Forelimb muscle (tissue), 1 donor: ENCODE results near the gene KYNU. TPM values are rescaled to one million over a fixed set of nuclear protein-coding genes. Genes with fewer than 3 reads are reported as not detected.
"Not testable (repeated sequence)": the region's sequence is repeated elsewhere in the genome, so short reads cannot be mapped to it uniquely, and the experiment has no call there.

ENCODE experiments used
- DNase-seq: peaks from one replicate; pipeline ENCODE4 v3.0.0-alpha.2; 2013; ENCODE audit warnings: low read depth
- polyA plus RNA-seq: library from polyadenylated mRNA; unstranded; fragments of 120-200 nt; gene quantifications from one replicate; pipeline ENCODE4 v1.2.1, GENCODE V29; 2013; ENCODE audit not compliant: insufficient read length

KYNU gene
- polyA plus RNA-seq, 1 donor, result 0.67 TPM

DNA sequence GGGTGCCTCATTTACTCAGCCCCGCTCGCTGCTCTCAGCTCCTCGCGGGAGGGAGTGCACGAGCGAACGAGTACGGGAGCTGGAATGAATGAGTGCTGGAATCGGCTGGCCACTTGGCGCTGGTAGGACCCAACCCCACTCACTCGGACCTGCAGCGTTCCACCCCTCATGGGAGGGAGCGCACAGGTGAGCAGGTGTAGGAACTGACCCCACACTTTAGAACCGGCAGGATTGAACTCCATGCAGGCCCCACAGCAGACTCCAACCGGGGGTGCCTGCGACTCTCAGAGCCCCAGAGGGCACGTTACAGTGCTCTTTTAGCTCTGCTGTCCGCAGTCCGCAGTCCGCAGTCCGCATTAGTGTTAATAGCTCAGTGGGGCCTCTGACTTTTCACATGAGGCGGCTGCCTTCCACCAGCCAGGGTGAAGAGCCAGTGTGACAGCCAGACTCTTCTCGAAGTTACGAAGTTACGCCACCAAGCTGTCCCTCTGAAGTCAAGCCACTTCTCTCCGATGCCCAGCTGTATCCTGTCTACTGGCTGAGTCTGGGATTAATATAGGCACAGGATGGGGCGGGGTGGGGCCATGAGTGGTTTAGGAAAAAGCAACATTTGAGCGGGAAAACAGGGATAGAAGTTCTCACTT is 149.1 kb downstream of the KYNU start:
- DNase-seq, result no peak

DNA sequence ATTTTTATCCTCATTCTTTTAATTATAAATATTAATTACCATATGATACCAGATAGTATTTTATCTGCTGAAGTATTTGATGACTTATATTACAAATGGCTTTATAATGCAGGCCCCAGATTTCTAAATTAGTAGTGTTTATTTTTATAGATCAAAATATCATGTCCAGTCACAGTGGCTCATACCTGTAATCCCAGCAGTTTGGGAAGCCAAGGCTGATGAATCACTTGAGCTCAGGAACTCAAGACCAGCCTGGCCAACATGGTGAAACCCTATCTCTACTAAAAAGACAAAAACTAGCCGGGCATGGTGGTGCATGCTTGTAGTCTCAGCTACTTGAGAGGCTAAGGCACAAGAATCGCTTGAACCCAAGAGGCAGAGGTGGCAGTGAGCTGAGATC is 151.7 kb downstream of the KYNU start:
- no peak for DNase-seq

DNA sequence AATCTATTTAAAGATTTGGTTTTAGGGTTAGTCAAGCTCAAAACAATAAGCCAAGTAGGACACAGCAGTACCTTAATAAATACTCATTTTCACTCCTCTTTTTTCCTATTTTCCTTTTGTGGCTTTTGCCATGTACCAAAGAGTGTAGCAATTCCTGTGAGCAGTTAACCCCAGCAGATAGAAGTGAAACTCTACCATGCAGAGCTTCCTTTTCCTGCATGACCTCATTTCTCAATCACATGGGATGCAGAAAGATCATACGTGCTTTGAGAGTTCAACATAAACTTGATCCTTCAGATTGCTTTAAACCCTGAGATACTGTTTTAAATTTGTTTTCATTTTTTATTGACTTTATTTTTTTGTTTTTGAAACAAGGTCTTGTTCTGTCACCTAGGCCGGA is 152.7 kb downstream of the KYNU start:
- DNase-seq, result no peak

DNA sequence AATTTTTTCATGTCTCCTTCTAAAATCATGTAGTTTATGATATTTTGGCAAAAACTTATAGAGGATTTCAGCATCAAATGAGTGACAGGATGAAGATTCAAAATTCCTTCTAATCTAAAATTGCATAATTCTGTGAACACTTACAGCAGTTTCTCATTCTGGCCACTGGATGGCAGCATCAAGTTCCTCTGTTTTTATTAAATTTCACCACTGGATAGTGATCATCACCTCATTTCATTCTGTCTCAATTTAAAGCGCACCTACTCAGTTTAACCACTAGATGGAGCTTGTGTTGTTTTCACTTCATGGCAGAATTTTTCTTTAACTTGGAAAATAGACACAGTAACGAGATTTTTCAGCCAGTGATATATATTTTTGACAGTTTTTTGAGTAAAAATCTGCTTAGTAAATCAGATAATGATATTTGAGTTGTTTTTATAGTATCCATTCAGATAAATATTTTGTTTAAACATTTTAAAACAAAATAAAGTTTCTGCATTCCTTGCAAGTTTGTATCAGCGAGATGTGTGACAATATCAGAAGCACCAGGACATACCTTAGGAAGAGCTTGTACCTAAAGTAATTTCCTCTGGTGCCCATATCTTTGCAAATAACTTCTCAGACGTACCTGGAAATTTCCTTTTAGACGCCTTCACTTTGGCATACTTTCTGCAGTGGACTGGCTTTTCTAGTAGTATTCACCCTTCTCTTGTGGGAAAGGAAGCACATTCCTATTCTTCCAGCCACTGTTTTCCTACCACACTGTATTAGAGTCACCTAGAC is 157.0 kb downstream of the KYNU start:
- DNase-seq, result peak; percentile 71

DNA sequence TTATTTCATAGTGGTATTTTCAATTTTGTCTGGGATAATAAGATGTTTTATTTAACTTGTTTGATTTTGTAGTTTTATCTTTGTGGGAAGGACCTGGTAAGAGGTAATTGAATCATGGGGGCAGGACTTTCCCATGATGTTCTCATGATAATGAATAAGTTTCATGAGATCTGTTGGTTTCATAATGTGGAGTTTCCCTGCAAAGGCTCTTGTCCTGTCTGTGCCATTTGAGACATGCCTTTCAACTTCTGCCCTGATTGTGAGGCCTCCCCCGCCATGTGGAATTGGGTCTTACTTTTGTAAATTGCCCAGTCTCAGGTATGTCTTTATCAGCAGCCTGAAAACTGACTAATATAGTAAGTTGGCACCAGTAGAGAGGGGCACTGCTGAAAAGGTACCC is 174.0 kb downstream of the KYNU start:
- DNase-seq, result no peak

DNA sequence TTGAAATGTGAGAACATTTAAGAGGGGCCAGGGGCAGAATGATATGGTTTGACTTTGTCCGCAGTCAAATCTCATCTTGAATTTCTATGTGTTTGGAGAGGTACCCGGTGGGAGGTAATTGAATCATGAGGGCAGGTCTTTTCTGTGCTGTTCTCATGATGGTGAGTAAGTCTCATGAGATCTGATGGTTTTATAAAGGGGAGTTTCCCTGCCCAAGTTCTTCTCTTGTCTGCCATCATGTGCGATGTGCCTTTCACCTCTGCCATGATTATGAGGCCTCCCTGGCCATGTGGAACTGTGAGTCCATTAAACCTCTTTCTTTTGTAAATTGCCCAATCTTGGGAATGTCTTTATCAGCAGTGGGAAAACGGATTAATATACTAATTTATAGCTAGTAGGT is 176.0 kb downstream of the KYNU start:
- DNase-seq, result not testable (repeated sequence)

DNA sequence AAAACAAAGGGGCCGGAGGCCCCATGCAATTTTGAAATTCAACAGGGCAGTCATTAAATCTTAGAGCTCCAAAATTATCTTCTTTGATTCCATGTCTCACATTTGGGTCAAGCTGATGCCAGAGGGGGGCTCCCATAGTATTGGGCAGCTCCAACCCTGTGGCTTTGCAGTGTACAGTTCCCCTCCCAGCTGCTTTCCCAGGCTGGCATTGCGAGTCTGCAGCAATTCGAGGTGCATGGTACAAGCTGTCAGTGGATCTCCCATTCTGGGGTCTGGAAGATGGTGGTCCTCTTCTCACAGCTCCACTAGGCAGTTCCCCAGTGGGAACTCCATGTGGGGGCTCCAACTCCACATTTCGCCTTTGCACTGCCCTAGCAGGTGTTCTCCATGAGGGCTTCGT is 179.1 kb downstream of the KYNU start:
- no peak for DNase-seq

DNA sequence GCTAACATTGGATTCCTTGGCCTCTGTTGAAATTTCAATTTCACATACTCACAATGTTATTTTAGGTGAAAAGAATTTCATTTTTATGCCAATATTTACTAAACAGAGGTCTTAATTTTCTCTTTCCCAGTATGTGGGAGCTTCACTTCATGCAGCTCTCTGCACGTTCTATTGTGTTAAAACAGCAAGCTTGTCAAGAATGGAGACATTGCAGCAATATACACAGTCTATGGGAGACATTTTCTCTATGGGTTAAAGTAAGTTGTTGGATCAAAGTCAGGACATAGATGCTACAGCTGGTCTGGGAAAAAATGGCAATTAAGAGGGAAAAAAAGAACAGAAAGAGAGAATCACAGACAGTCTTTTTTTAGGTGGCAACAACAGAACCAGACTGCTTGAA is 181.4 kb downstream of the KYNU start:
- DNase-seq, result no peak

DNA sequence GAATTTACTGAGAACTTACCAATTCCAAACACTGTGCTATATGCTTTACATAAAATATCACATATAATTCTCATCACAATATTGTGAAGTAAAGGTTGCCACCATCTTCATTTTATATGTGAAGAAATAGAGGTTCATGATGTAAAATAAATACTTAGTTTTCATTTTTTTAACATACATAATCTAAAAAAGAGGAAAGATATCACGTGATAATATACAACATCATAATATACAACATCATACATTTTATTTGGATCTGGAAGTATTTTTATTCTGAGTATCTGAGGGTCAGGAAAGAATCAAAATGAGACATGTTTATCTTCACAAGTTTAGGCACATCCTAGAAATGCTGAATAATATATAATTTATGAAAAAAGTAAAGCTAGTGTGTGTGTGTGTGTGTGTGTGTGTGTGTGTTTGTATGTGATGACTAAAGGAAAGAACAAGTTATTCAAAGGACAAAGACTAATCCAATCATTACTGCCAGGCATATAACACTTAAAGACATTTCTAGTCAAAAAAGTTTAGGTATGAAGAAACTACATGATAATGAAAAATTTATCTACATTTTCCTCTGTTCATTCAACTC is 186.2 kb downstream of the KYNU start:
- DNase-seq, result no peak

DNA sequence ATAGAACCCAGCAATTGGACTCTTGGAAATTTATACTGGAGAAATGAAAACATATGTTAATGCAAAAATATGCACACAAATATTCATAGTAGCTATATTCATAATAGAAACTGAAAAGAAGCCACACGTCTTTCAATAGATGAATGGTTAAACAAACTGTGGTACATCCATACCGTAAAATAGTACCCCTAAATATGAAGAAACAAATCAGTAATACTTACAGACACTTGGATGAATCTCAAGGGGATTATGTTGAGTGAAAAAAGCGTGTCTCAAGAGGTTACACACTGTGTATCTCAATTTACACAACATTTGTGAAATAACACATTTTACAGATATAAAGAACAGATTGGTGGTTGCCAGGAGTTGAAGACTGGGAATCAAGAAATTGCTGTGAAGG is 190.6 kb downstream of the KYNU start:
- DNase-seq, result no peak

DNA sequence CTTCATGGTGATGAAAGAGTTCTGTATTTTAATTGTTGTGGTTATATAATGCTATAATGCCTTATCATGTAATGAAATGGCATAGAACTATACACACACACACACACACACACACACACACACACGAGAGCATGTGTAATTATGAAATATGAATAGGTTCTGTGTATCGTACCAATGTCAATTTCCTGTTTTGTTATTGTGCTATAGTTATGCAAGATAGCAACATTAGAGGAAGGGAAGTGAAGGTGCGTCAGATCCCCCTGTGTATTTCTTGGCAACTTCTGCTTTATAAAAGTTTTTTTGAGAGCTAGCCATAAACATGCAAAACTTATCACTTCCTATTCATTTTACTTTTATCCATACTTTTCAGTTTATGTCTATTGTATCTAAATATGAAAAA is 191.0 kb downstream of the KYNU start:
- no peak for DNase-seq

DNA sequence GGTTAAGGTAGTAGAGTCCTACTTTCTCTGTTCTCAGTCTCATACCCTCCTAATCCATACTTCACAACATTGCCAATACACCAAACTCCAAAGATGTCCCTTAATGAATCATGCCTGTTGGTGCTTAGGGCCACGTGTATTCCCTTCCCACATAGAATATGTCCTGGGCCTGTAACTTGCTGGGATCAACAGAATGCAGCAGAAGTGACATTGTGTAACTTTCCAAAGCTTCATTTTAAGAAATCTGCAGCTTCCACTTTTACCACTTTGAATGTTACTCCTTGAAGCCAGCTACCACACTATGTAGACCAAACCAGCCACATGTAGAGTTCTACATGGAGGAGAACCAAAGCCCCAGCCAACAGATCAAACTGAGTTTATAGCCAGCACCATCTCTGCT is 193.2 kb downstream of the KYNU start:
- no peak for DNase-seq

DNA sequence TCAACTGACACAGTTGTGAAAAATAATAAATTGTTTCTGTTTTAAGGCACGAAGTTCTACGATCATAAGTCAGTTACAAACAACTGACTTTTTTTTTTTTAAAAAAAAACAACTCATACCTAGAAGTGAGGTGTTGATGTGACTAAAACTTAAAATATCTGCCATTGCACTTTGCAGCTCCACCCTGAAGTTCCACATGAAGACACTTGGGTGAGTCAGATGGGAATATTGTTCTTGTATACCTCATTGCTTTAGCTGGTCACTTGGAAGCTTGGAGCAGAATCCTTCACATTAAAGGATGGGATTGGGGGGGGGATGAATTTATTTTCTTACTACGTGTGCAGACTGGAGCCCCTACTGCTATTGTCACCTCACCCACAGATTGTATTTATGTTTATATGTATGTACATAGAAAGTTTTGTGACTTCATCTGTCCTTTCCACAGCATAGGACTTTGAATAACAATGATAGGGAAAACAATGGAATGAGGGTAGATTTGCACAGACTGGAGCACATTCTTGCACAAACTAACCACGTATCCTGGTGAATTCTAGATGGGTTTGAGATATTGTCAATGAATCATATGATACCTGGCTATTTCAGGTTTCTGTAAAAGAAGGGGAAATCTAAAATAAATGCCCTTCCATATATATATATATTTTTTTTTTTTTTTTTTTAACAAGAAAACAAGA is 193.9 kb downstream of the KYNU start:
- DNase-seq, result no peak

DNA sequence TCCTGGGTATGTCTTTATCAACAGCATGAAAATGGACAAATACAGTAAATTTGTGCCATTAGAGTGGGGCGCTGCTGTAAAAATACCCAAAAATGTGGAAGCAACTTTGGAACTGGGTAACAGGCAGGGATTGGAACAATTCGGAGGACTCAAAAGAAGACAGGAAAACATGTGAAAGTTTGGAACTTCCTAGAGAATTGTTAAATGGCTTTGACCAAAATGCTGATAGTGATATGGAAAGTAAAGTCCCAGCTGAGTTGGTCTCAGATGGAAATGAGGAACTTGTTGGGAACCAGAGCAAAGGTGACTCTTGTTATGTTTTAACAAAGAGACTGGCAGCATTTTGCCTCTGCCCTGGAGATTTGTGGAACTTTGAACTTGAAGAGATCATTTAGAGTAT is 197.4 kb downstream of the KYNU start:
- not testable (repeated sequence) for DNase-seq

DNA sequence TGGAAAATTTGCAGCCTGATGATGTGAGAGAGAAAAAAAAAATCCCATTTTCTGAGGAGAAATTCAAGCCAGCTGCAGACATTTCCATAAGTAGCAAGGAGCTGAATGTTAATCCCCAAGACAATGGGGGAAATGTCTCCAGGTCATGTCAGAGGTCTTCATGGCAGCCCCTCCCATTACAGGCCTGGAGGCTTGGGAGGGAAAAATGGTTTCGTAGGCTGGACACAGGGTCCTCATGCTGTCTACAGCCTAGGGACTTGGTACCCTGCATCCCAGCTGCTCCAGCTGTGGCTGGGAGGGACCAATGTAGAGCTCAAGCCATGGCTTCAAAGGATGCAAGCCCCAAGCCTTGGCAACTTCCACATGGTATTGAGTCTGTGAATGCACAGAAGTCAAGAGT is 198.2 kb downstream of the KYNU start:
- DNase-seq, result no peak

DNA sequence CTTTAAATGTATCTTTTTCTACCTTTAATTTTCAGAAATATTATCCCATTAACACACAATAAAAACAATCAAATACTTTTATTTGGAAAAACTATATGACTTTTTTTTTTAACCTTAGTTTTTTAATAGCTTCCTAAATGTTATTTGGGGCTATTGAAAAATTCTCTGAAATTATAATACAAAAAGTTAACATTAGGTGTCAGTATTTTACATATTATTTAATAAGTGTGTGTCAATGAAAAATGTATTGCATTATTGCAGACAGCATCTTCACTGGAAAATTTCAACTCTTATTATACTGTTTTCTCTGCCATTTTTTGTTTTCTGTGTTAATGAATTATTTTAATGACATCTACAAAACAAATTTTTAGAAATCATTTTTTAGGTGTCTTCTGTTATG is 200.6 kb downstream of the KYNU start:
- DNase-seq, result no peak

DNA sequence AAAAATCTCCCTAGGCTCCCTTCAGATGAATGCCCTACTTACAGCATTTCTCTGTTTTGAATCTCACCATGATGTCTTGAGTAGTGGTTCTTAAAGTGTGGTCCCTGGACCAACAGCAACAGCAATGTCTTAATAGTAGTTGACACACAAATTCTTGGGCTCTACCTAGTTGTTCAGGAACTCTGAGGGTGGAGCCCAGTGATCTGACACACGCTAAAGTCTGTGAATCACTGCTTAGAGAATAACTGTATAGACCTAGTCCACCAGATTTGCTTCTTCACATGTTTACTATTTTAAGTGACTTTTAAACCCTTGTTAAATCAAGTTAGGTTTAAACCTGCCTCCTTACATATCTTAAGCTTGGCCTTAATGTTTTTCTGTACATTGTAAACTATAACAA is 204.2 kb downstream of the KYNU start:
- DNase-seq, result no peak

DNA sequence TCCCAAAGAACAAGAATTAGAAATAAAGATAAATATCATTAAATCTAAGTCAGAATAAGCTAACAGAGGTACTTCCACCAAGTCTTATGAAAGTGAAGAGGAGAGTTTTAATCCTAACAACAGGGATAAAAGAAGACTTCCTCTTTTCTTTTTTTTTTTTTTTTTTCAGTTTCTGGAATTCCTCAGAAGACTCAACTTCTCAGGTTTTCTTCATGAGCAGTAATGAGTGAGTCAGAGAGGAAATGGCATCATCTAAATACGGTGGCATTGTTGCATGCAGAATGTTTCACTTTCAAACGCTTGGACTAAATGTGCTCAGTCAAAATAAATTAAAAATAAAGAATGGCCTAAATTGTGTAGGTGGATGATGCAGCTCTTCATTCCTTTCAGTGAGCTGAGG is 206.2 kb downstream of the KYNU start:
- DNase-seq, result no peak

DNA sequence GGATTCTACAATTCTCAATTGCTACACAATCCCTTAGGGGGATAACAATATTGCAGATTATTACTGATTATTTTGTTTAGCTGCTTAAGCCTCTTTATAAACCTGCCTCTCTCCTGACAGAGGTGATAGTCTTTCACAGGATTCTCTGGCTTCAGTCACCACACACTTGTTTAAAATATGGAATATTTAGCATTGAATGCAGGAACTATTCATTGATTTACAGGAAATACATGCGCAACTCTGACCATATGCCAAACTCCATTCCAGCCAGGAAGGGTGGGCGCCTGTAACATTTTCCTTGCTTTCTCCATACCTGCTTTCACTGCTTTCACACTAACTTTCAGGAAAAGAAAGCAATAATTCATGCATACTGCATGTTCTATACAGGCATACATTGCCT is 207.0 kb downstream of the KYNU start:
- DNase-seq, result no peak

DNA sequence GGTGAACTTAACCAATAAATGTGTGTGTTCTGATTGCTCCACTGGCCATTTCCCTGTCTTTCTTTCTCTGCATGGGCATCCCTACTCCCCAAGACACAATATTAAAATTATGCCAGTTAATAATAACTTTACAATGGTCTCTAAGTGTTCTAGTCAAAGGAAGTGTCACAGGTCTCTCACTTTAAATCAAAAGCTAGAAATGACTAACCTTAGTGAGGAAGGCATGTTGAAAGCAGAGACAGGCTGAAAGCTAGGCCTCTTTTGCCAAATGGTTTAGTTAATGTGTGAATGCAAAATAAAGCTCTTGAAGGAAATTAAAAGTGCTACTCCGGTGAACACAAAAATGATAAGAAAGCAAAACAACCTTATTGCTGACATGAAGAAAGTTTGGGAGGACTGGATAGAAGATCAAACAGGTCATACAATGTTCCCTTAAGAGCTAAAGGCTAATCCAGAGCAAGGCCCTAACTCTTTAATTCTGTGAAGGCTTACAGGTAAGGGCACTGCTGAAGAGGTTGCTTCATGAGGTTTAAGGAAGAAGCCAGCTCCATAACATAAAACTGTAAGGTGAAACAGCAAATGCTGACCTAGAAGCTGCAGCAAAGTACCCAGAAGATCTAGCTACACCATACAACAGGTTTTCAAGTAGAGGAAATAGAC is 207.8 kb downstream of the KYNU start:
- DNase-seq, result no peak

DNA sequence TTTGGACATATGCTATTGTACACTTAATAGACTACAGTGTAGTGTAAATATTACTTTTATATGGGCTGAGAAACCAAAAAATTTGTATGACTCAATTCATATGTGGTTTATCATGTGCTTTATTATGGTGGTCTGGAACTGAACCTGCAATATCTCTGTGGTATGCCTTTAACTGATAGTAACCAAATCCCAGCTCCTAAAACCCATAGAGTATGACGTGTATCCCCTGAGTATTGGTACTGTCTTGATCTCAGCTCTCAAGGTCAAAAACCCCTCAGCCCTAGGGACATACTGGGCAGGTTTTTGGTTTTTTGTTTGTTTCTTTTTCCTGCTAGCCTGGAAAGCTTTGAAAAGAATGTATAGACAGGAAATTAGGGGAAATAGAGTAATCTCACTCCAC is 209.6 kb downstream of the KYNU start:
- no peak for DNase-seq

DNA sequence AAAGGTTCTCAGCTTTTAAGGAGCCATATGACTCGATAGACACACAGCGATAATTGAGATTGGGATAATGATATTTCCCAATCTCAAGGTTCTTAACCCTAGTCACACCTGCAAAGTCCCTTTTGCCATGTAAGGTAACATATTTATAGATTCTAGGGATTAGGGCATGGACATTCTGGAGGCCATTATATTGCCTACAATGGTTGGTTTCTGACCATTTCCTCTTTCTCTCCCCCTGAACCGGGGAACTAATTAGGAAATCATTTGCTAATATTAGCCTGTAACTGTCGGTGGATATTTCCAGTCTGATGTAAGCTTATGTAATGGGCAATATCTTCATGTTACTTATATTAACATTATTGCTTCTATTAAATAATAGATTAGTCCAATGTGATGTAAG is 210.9 kb downstream of the KYNU start:
- no peak for DNase-seq
